ENCODE measurements around the gene KCTD1.

- TF ChIP-seq CTCF (IDR thresholded peaks at IDR 0.05; ENCODE audit: insufficient read depth, low read length) (no peak), GABPA (IDR thresholded peaks at IDR 0.05; ENCODE audit: low read depth) (no peak), POLR2AphosphoS5 (IDR thresholded peaks at IDR 0.05; ENCODE audit: low read depth) (no peak)
Observed at GRCh38 chr18:26575865-26576217, 27.5 kb upstream of the KCTD1 start.
